ENCODE measurements around the gene MAEL.

DNA sequence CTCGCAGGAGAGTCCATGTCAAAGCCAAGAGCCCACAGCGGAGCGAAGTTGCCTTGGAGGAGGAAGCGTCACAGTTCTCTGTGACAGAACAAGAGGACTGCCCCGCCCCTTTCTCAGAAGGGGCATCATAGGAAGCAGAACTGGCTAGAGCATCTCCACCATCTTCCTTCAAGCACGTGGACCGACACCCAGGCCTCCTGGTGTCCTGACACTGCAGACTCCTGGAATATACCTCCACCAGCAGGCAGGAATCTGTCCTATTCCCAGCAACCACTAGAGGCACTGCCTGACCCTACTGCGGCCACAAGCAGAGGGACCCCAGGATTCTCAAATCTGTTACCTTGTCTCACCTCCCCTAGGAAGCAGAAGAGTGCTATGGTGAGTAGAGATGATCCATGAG, 63.3 kb downstream of the MAEL start:
- TF ChIP-seq, protein P1, sequence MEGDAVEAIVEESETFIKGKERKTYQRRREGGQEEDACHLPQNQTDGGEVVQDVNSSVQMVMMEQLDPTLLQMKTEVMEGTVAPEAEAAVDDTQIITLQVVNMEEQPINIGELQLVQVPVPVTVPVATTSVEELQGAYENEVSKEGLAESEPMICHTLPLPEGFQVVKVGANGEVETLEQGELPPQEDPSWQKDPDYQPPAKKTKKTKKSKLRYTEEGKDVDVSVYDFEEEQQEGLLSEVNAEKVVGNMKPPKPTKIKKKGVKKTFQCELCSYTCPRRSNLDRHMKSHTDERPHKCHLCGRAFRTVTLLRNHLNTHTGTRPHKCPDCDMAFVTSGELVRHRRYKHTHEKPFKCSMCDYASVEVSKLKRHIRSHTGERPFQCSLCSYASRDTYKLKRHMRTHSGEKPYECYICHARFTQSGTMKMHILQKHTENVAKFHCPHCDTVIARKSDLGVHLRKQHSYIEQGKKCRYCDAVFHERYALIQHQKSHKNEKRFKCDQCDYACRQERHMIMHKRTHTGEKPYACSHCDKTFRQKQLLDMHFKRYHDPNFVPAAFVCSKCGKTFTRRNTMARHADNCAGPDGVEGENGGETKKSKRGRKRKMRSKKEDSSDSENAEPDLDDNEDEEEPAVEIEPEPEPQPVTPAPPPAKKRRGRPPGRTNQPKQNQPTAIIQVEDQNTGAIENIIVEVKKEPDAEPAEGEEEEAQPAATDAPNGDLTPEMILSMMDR (IDR thresholded peaks at IDR 0.05; ENCODE audit: low read depth, low read length), result peak; percentile 31
- TF ChIP-seq EZH2phosphoT487 (IDR thresholded peaks at IDR 0.05; ENCODE audit: low read depth), result no peak

Data from OCI-LY3 (cell line).